H1 (cell line): ENCODE data around the gene TLR1. TPM values are rescaled to one million over a fixed set of nuclear protein-coding genes. Genes with fewer than 3 reads are reported as not detected.

Experiments used
- CHD1 ChIP-seq: IDR thresholded peaks from 2 replicates; pipeline ENCODE4 v1.6.1; 2012; ENCODE audit warnings: low read depth, low read length, improper control_type of control experiment
- CHD7 ChIP-seq: fragments of 300-600 bp; sonication (generic); IDR thresholded peaks from 2 replicates; pipeline ENCODE4 v1.7.1; 2012; ENCODE audit warnings: low read length, moderate library complexity, mild to moderate bottlenecking, inconsistent platforms; ENCODE audit not compliant: insufficient replicate concordance
- GABPA ChIP-seq: IDR thresholded peaks from 2 replicates; pipeline ENCODE4 v1.6.1; 2011; ENCODE audit warnings: mild to moderate bottlenecking, low read length, moderate library complexity, borderline replicate concordance; ENCODE audit not compliant: insufficient read depth
- SIN3A ChIP-seq, 2 experiments: IDR thresholded peaks in 1 of 2; conservative IDR thresholded peaks in 1 of 2; 2 replicates each; pipeline ENCODE4 v1.6.1; 2011 to 2012; ENCODE audit warnings: low read length in 2 of 2, improper control_type of control experiment in 1 of 2, low read depth in 1 of 2, mild to moderate bottlenecking in 1 of 2
- polyA plus RNA-seq, 7 experiments: library from polyadenylated mRNA; depleted of rRNA in 3 of 7; stranded (reverse) in 5 of 7; unstranded in 2 of 7; fragments of >200 nt in 5 of 7; fragments of 200-250 nt in 2 of 7; gene quantifications; 1 replicate in 5 of 7; 2 replicates in 1 of 7; 4 replicates in 1 of 7; pipeline versions ENCODE4 v1.2.1 to v1.2.3, GENCODE V29; 2011 to 2013; ENCODE audit warnings: missing spikeins in 2 of 7, mixed read lengths in 2 of 7
- total RNA-seq: library from RNA; stranded (reverse); fragmentation: NEBNext Ultra II Directional; extraction: Animal tissue kit (Norgen Biotek cat#: 25700); gene quantifications from 2 replicates; pipeline ENCODE4 v1.2.1, GENCODE V29; 2021

The TLR1 gene
- total and polyA plus RNA-seq, 2 of the 8 experiments (the other 6 are each of a cell fraction or from before 2014, with no cell fraction given): not detected

- TF ChIP-seq CHD7 (no peak), SIN3A (conservative IDR thresholded peaks at IDR 0.05 in 1 of 2, IDR thresholded peaks at IDR 0.05 in 1 of 2; ENCODE audit: low read depth in 1 of 2, low read length in 2 of 2) (no peak), CHD1 (no peak), GABPA (no peak)
These were observed 23.6 kb downstream of the TLR1 start (continued) for GRCh38 chr4:38780833-38781484.
